NCI-H128 (cell line): ENCODE results near the gene RCBTB2.

Experiments used
- DNase-seq: peaks from one replicate; lab custom pipeline; 2025; ENCODE audit not compliant: unreplicated experiment; lab: John Stamatoyannopoulos, UW

The RCBTB2 gene

GRCh38 chr13:48496271-48497161 is 36.4 kb downstream of the RCBTB2 start:
- no peak for DNase-seq

GRCh38 chr13:48494874-48495273 is 38.0 kb downstream of the RCBTB2 start:
- no peak for DNase-seq

- DNase-seq = no peak
These were observed 39.0 kb downstream of the RCBTB2 start for GRCh38 chr13:48493851-48494250.

GRCh38 chr13:48493066-48493765 is 39.7 kb downstream of the RCBTB2 start:
- no peak for DNase-seq

- no peak for DNase-seq
These were observed 40.3 kb downstream of the RCBTB2 start for GRCh38 chr13:48492470-48493065.

- no peak for DNase-seq
These were observed 40.8 kb downstream of the RCBTB2 start for GRCh38 chr13:48492096-48492440.

GRCh38 chr13:48491423-48492095 is 41.3 kb downstream of the RCBTB2 start:
- no peak for DNase-seq

- no peak for DNase-seq
These were observed 42.6 kb downstream of the RCBTB2 start for GRCh38 chr13:48490241-48490640.

GRCh38 chr13:48489666-48490065 is 43.2 kb downstream of the RCBTB2 start:
- no peak for DNase-seq

GRCh38 chr13:48488995-48489394 is 43.9 kb downstream of the RCBTB2 start:
- DNase-seq = no peak

GRCh38 chr13:48487968-48488367 is 44.9 kb downstream of the RCBTB2 start:
- DNase-seq = no peak

- no peak for DNase-seq
These were observed 46.0 kb downstream of the RCBTB2 start for GRCh38 chr13:48486836-48487235.

GRCh38 chr13:48486362-48486761 is 46.5 kb downstream of the RCBTB2 start:
- DNase-seq = no peak

- DNase-seq = no peak
These were observed 47.4 kb downstream of the RCBTB2 start for GRCh38 chr13:48485432-48485831.

- no peak for DNase-seq
These were observed 49.3 kb downstream of the RCBTB2 start for GRCh38 chr13:48483575-48483974.

GRCh38 chr13:48478391-48478790 is 54.5 kb downstream of the RCBTB2 start:
- no peak for DNase-seq

GRCh38 chr13:48477191-48477855 is 55.6 kb downstream of the RCBTB2 start:
- no peak for DNase-seq

GRCh38 chr13:48476686-48477085 is 56.2 kb downstream of the RCBTB2 start:
- DNase-seq = no peak

- DNase-seq = no peak
These were observed 56.7 kb downstream of the RCBTB2 start for GRCh38 chr13:48476215-48476614.

GRCh38 chr13:48475230-48475629 is 57.6 kb downstream of the RCBTB2 start:
- no peak for DNase-seq
